Upper lobe of right lung (tissue), 1 donor: Measurements from ENCODE around the gene KIZ. TPM values are rescaled to one million over a fixed set of nuclear protein-coding genes. Genes with fewer than 3 reads are reported as not detected.

Source experiments
- ATAC-seq: fragments of 200-7000 bp; cut with Tn5 transposase; one replicate; pipeline ENCODE4 v1.9.1; 2020; ENCODE audit warnings: mild to moderate bottlenecking, moderate library complexity
- DNase-seq: peaks from one replicate; pipeline ENCODE4 v3.0.0-alpha.2; 2020
- H3K27ac ChIP-seq: fragments of 200-600 bp; one replicate; pipeline ENCODE4 v1.8.0; 2022
- H3K27me3 ChIP-seq: fragments of 200-600 bp; one replicate; pipeline ENCODE4 v1.8.0; 2022; ENCODE audit warnings: mild to moderate bottlenecking
- H3K36me3 ChIP-seq: fragments of 200-600 bp; one replicate; pipeline ENCODE4 v1.8.0; 2022
- H3K4me1 ChIP-seq: fragments of 200-600 bp; one replicate; pipeline ENCODE4 v1.8.0; 2022
- H3K4me3 ChIP-seq: fragments of 200-600 bp; one replicate; pipeline ENCODE4 v1.8.0; 2022; ENCODE audit warnings: mild to moderate bottlenecking
- H3K9me3 ChIP-seq: fragments of 200-600 bp; one replicate; pipeline ENCODE4 v1.8.0; 2022
- CTCF ChIP-seq: fragments of 200-600 bp; IDR thresholded peaks from one replicate; pipeline ENCODE4 v1.8.0; 2022; ENCODE audit warnings: antibody characterized with exemption
- intact Hi-C: fragments of 100-400 bp; cut with DNase I; formaldehyde crosslinking; loops from one replicate; pipeline ENCODE4 v1.11.0; 2022
- total RNA-seq: library from RNA; stranded (reverse); fragmentation: NEBNext Ultra II Directional; extraction: Animal tissue kit (Norgen Biotek cat#: 25700); gene quantifications from one replicate; pipeline ENCODE4 v1.2.1, GENCODE V29; 2021
- donor health status: DM: no; HTN: yes; CAD: no; lungs with severe emphysema.

KIZ gene
- total RNA-seq, 1 donor from 2014 or later = 16.2 TPM

GRCh38 chr20:21238818-21239536 is 113.1 kb downstream of the KIZ start:
- peaks cover 7% of the 10 kb centered on the region for H3K4me1 ChIP-seq
- H3K4me3 ChIP-seq = no peak overlapping the region

DNA sequence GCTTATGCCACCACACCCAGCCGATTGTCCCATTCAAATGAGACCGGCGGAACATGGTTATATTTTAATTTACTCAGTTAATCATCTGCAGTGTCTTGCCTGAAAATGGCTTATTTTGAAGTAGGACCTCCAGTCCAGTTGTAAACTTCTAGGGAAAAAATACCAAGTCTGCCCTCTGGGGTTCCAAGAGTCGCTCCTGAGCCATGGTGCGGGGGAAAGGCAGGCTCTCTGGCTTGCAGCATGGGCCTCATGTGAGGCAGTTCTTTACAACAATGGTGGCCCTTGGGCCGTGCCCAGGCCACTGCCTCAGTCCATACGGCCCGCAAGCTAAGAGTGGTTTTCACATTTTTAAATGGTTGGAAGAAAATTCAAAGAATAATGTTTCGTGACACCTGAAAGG is 114.5 kb downstream of the KIZ start:
- Histone ChIP-seq H3K36me3 (peaks cover 8% of the 10 kb centered on the region), H3K4me3 (no peak overlapping the region), H3K9me3 (no peaks in the 10 kb centered on the region), H3K27me3 (no peaks in the 10 kb centered on the region), H3K27ac (no peak overlapping the region), H3K4me1 (peaks cover 7% of the 10 kb centered on the region)
- DNase-seq (no peak), ATAC-seq (no peak)
- intact Hi-C loops = no loop called here
- TF ChIP-seq CTCF = no peak

More at GRCh38 chr20:21238818-21239536, 113.1 kb downstream of the KIZ start:
- Histone ChIP-seq H3K27ac (no peak overlapping the region), H3K36me3 (peaks cover 3% of the 10 kb centered on the region), H3K27me3 (no peaks in the 10 kb centered on the region), H3K9me3 (no peaks in the 10 kb centered on the region)
- TF ChIP-seq CTCF = no peak
- intact Hi-C loops = loop anchor here (5.0 kb wide), 1 partner anchor 268 kb away; no protein-coding TSS in a partner anchor
- ATAC-seq (no peak), DNase-seq (no peak)

GRCh38 chr20:21241406-21241805 is 115.5 kb downstream of the KIZ start:
- H3K4me1 ChIP-seq = no peaks in the 10 kb centered on the region
- H3K27ac ChIP-seq = no peak overlapping the region
- peaks cover 8% of the 10 kb centered on the region for H3K36me3 ChIP-seq
- no peak for DNase-seq
- H3K4me3 ChIP-seq = no peak overlapping the region
- intact Hi-C loops = no loop called here
- TF ChIP-seq CTCF = no peak
- H3K9me3 ChIP-seq = no peaks in the 10 kb centered on the region
- ATAC-seq = no peak
- H3K27me3 ChIP-seq = no peaks in the 10 kb centered on the region

GRCh38 chr20:21243811-21244210 is 117.9 kb downstream of the KIZ start:
- intact Hi-C loops = no loop called here
- no peak overlapping the region for H3K4me3 ChIP-seq
- no peaks in the 10 kb centered on the region for H3K4me1 ChIP-seq
- no peak for DNase-seq
- no peaks in the 10 kb centered on the region for H3K9me3 ChIP-seq
- ATAC-seq = no peak
- no peak for TF ChIP-seq CTCF
- peaks cover 8% of the 10 kb centered on the region for H3K36me3 ChIP-seq
- H3K27ac ChIP-seq = no peak overlapping the region
- no peaks in the 10 kb centered on the region for H3K27me3 ChIP-seq

- H3K4me3 ChIP-seq = no peak overlapping the region
- H3K9me3 ChIP-seq = no peaks in the 10 kb centered on the region
- H3K4me1 ChIP-seq = no peaks in the 10 kb centered on the region
- no peak for DNase-seq
- no peak overlapping the region for H3K27ac ChIP-seq
- TF ChIP-seq CTCF = no peak
- ATAC-seq = no peak
- peaks cover 8% of the 10 kb centered on the region for H3K36me3 ChIP-seq
- intact Hi-C loops = no loop called here
- no peaks in the 10 kb centered on the region for H3K27me3 ChIP-seq
These were observed 118.9 kb downstream of the KIZ start for GRCh38 chr20:21244808-21245207.
